ENCODE measurements around the gene TNS3.

Gene TNS3

GRCh38 chr7:47226696-47227095, 355.2 kb downstream of the TNS3 start:
- H3K27me3 ChIP-seq (ENCODE audit: control insufficient read depth, insufficient read depth, low read length): no peaks in the 10 kb centered on the region

GRCh38 chr7:47225387-47226131, 356.4 kb downstream of the TNS3 start:
- Histone ChIP-seq H3K4me1 (ENCODE audit: control insufficient read depth, insufficient read depth, low read length) (peaks cover 11% of the 10 kb centered on the region), H3K27me3 (ENCODE audit: control insufficient read depth, insufficient read depth, low read length) (no peaks in the 10 kb centered on the region), H3K9ac (ENCODE audit: low read depth, low read length) (no peak overlapping the region), H3K9me3 (replicated peaks; ENCODE audit: low read length) (no peaks in the 10 kb centered on the region), H3K36me3 (ENCODE audit: insufficient read depth, low read length) (no peaks in the 10 kb centered on the region), H3K4me3 (ENCODE audit: low read length) (no peak overlapping the region), H3K4me2 (ENCODE audit: low read length) (no peak overlapping the region)

More at GRCh38 chr7:47226696-47227095, 355.2 kb downstream of the TNS3 start:
- Histone ChIP-seq H3K4me1 (ENCODE audit: control insufficient read depth, insufficient read depth, low read length) (peaks cover 11% of the 10 kb centered on the region), H3K9ac (ENCODE audit: low read depth, low read length) (no peak overlapping the region), H3K4me2 (ENCODE audit: low read length) (no peak overlapping the region), H3K4me3 (ENCODE audit: low read length) (no peak overlapping the region), H3K36me3 (ENCODE audit: insufficient read depth, low read length) (no peaks in the 10 kb centered on the region), H3K9me3 (replicated peaks; ENCODE audit: low read length) (no peaks in the 10 kb centered on the region)

Data from skeletal muscle satellite cell (primary cell).